Hippocampal formation (tissue), 2 donors: ENCODE data around the gene DACT2.

Source experiments
- DNase-seq, 2 donors: peaks; one replicate each; lab custom pipeline; 2025; lab: John Stamatoyannopoulos, UW

The DACT2 gene

DNA sequence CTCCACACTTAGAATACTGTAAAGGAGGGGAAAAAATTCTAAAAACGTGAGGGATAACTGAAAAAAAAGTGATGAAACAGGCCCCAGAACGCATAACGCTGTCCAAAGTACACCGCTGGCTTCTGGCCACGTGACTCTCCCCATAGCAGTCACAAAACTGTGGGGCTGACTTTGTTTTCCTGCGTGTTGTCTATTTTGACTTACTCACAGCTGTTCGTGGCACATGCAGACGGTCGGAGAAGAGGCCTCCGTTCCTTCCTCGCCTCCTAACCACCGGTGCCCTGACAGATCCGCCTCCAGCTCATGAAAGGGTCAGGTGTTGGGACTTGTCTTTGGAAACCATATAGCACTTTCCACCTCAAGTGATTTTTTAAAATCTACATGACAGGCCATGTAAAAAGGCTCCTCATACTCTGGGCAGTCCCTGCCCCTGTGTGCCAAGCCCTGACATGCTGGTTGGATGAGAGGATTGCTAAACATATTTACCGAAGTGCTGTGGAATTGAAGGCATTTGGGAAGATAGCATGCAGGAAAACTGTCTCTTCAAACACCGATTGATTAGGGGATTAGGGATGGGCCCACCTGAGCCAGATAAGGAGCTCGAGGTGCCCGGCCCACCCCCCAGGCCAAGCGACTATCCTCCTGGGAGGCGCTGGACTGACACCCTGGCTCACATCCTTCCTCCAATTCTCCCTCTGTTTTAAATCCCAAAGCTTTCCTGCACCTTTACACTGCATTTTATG lies 54.8 kb downstream of the DACT2 start:
- DNase-seq, result no peak

GRCh38 chr6:168263351-168263905 lies 56.1 kb downstream of the DACT2 start:
- no peak for DNase-seq

- DNase-seq, result no peak
These were observed 58.3 kb downstream of the DACT2 start for GRCh38 chr6:168261234-168261633.

DNA sequence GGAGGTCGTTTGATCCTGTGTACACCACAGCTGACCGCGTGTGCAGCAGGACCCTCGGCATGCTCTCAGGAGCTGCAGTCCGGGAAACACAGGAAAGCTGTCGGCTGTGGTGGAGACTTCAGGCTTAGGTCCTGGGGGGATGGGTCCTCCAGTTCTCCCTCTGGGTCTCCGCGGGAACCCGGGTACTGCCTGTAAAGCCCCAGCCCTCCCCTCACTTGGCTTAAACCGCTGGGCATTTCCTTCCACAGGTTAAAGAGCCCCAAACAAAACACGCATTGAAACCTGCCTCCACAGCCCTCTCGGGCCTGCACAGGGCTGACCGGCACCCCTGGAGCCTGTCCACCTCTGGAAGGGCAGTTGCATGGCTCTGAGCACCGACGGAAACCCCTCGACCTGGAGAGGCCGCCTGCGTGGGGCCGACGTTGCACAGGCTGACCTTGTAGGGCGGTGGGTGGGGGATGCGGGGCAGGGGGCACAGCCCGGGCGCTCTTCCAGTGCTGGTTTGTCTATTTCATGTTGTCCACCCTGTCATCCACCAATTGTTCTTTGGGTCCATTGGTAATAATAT lies 59.1 kb downstream of the DACT2 start:
- DNase-seq, result no peak

DNA sequence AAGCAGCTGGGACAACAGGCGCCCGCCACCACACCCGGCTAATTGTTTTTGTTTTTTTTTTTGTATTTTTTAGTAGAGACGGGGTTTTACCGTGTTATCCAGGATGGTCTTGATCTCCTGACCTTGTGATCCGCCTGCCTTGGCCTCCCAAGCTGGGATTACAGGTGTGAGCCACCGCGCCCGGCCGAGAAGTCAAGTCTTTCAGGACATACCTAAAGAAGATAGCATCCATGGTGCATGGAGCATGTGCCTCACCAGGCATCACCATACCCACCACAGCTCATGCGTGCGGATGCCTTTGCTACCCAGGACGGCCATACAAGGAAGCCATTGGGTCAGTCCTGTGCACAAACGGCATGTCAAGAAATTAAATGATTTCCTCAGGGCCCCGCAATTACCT lies 60.8 kb downstream of the DACT2 start:
- DNase-seq, result no peak

DNA sequence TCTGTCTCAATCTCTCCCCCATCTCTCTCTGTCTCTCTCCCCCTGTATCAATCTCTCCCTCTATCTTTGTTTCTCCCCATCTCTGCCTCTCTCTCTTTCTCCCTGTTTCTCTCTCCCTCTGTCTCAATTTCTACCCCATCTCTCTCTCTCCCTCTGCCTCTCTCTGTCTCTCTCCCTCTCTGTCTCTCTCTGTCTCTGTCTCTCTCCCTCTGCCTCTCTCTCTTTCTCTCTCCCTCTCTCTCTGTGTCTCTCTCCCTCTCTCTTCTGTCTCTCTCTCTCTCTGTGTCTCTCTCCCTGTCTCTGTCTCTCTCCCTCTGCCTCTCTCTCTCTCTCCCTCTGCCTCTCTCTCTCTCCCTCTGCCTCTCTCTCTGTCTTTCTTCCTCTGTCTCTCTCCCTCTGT lies 62.6 kb downstream of the DACT2 start:
- DNase-seq, result no peak
